ENCODE measurements around the gene CCNC.

- TF ChIP-seq CTCF (conservative IDR thresholded peaks at IDR 0.05 in 1 of 2, IDR thresholded peaks at IDR 0.05 in 1 of 2; ENCODE audit: extremely low read depth in 1 of 2, insufficient read depth in 1 of 2, low read depth in 1 of 2, low read length in 2 of 2) (no peak), EZH2 (IDR thresholded peaks at IDR 0.05; ENCODE audit: borderline replicate concordance, low read length) (no peak)
Observed at GRCh38 chr6:99550046-99550748, 18.3 kb downstream of the CCNC start.

Data from mammary epithelial cell (primary cell).